Bronchial epithelial cell (primary cell): ENCODE results near the gene TRIM77. TPM values are rescaled to one million over a fixed set of nuclear protein-coding genes. Genes with fewer than 3 reads are reported as not detected.
A peak's percentile ranks its signal among the peaks of the same experiment; 100 is the strongest.
"Not testable (repeated sequence)": the region's sequence is repeated elsewhere in the genome, so short reads cannot be mapped to it uniquely, and the experiment has no call there.

Experiments used
- DNase-seq: peaks from one replicate; pipeline ENCODE4 v3.0.0-alpha.2; 2010; ENCODE audit warnings: low read depth
- FAIRE-seq: peaks from 2 replicates; lab custom pipeline; 2011; peaks lifted over from hg19 to GRCh38; lab: Jason Lieb, UNC
- H3K27me3 ChIP-seq: 2 replicates; pipeline ENCODE4 v1.5.1; 2011; ENCODE audit warnings: low read length; ENCODE audit not compliant: control insufficient read depth, insufficient read depth
- H3K36me3 ChIP-seq: 2 replicates; pipeline ENCODE4 v1.5.1; 2011; ENCODE audit warnings: low read length; ENCODE audit not compliant: control insufficient read depth, insufficient read depth
- H3K4me3 ChIP-seq: 2 replicates; pipeline ENCODE4 v1.5.1; 2011; ENCODE audit warnings: mild to moderate bottlenecking, low read depth, low read length, control low read depth
- total RNA-seq: library from RNA; depleted of rRNA; stranded (reverse); fragments of >200 nt; gene quantifications from 2 replicates; pipeline ENCODE4 v1.2.1, GENCODE V29; 2014
- TF ChIP-seq, protein P1 (sequence below): IDR thresholded peaks from 2 replicates; pipeline ENCODE4 v1.5.1; 2011; ENCODE audit warnings: mild to moderate bottlenecking, moderate library complexity, low read length, control low read depth, inconsistent platforms; ENCODE audit not compliant: insufficient read depth, severe bottlenecking

Gene TRIM77
- total RNA-seq = not detected in 2 replicates

- not testable (repeated sequence) for H3K4me3 ChIP-seq
- peak; percentile 92 for FAIRE-seq
These were observed at the start of gene TRIM77 for GRCh38 chr11:89709999-89710398. TRIM77 (plus strand) TSS chr11:89710299; CDS start chr11:89710299, 0 bp downstream.

DNA sequence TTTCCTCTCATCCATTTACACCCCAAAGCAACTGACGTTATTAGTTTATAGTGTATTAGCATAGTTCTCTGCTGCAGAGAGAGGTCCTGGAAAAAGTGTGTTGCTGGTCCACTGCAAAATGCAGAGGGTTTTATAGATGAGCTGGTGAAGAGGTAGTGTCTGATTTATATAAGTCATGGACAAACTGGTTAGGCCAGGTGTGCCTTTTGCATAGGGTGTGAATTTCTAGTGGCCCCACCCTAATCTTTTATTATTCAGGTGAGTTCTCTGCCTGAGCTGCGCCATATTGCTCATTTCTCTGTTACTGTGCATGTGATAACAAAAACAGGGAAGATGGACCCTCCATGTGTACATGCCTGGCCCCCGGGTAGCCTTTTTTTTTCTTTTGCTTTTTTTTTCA, 43.1 kb upstream of the TRIM77 start:
- Histone ChIP-seq H3K4me3 (no peak overlapping the region), H3K27me3 (no peaks in the 10 kb centered on the region), H3K36me3 (no peaks in the 10 kb centered on the region)
- FAIRE-seq (no peak), DNase-seq (peak; percentile 22)
- TF ChIP-seq, protein P1, sequence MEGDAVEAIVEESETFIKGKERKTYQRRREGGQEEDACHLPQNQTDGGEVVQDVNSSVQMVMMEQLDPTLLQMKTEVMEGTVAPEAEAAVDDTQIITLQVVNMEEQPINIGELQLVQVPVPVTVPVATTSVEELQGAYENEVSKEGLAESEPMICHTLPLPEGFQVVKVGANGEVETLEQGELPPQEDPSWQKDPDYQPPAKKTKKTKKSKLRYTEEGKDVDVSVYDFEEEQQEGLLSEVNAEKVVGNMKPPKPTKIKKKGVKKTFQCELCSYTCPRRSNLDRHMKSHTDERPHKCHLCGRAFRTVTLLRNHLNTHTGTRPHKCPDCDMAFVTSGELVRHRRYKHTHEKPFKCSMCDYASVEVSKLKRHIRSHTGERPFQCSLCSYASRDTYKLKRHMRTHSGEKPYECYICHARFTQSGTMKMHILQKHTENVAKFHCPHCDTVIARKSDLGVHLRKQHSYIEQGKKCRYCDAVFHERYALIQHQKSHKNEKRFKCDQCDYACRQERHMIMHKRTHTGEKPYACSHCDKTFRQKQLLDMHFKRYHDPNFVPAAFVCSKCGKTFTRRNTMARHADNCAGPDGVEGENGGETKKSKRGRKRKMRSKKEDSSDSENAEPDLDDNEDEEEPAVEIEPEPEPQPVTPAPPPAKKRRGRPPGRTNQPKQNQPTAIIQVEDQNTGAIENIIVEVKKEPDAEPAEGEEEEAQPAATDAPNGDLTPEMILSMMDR = no peak

More at GRCh38 chr11:89709999-89710398, at the start of gene TRIM77:
- not testable (repeated sequence) for H3K27me3 ChIP-seq, H3K36me3 ChIP-seq, DNase-seq

- FAIRE-seq, DNase-seq, H3K27me3 ChIP-seq, H3K36me3 ChIP-seq, H3K4me3 ChIP-seq: not testable (repeated sequence)
These were observed 41.9 kb upstream of the TRIM77 start for GRCh38 chr11:89668158-89668557.

- not testable (repeated sequence) for H3K27me3 ChIP-seq, H3K4me3 ChIP-seq, DNase-seq, H3K36me3 ChIP-seq, FAIRE-seq
These were observed 40.5 kb upstream of the TRIM77 start for GRCh38 chr11:89669586-89669985.

DNA sequence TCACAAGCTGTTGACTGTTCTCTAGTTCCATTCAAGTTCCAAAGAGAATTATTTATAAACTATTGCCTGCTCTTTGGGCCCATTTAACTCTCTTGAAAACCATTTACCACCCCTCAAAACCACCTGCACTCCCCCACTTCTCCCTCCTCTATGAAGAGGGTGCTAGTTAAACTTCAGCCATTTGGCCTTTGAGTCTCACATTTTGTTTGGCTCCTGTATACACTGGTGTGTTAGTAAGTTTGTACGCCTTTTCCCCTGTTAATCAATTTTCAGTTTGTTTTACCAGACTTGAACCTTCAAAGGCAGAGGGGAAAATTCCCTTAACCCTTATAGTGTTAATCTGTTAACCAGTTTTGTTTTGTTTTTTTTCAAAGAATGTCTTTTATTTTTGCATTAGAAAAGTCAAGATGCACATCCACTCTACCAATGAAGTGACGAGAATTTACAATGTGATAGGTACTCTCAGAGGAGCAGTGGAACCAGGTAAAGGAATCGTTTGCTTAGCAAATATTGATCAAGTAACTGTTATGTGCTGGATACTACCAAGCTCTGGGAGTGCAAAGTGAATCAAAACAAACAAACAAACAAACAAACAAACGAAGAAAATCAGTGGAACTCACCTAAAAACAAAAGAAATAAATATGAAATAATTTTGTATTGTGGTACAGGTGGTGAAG, 40.0 kb upstream of the TRIM77 start:
- not testable (repeated sequence) for H3K27me3 ChIP-seq, H3K4me3 ChIP-seq, H3K36me3 ChIP-seq, DNase-seq
- FAIRE-seq = peak; percentile 58

DNA sequence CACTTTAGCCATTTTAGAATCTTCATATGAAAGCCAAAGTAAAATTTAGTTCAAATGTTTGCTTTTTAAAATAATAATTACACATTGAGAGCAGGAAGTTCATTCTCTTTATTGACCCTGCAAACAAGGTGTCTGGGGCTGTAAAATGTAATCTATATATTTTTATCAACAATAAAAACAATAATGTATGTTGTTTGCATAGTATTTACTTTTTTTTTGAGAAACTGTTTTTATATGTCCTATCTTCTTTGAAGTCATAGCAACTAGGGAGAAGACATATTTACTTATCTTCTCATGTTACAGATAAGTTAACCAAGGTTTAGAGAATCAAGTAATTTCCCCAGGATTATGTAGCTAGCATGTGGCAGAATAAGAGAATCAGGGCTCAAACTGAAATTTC, 37.6 kb upstream of the TRIM77 start:
- not testable (repeated sequence) for H3K27me3 ChIP-seq, H3K36me3 ChIP-seq, DNase-seq, H3K4me3 ChIP-seq, FAIRE-seq

DNA sequence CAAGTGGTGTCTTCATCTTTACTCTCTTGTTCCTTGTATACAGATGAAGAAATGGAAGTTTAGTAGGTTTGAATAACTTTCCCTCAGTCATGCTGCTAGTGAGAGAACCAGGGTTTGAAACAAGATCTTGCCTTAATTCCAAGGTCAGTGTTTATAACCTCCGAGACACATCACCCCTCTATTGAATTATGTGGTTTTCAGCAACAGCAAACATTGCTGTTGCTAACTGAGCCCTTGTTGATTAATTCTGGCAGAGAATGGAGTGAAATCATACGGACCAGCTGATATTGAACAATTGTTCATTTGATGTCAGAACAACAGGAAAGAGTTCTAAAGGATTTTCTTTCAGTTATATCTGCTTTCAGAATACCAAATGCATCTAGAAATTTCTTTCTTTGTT, 36.7 kb upstream of the TRIM77 start:
- not testable (repeated sequence) for H3K4me3 ChIP-seq, DNase-seq, H3K27me3 ChIP-seq, H3K36me3 ChIP-seq, FAIRE-seq

GRCh38 chr11:89675383-89675782, 34.7 kb upstream of the TRIM77 start:
- not testable (repeated sequence) for H3K27me3 ChIP-seq, H3K4me3 ChIP-seq, H3K36me3 ChIP-seq, FAIRE-seq
- DNase-seq = peak; percentile 1

GRCh38 chr11:89675948-89676347, 34.2 kb upstream of the TRIM77 start:
- H3K27me3 ChIP-seq, FAIRE-seq, DNase-seq, H3K36me3 ChIP-seq, H3K4me3 ChIP-seq: not testable (repeated sequence)

GRCh38 chr11:89707080-89707479, 3.0 kb upstream of the TRIM77 start:
- FAIRE-seq = peak; percentile 7
- H3K36me3 ChIP-seq, H3K4me3 ChIP-seq, H3K27me3 ChIP-seq, DNase-seq: not testable (repeated sequence)

GRCh38 chr11:89724866-89725498, 14.9 kb downstream of the TRIM77 start:
- not testable (repeated sequence) for H3K27me3 ChIP-seq, H3K36me3 ChIP-seq, H3K4me3 ChIP-seq, FAIRE-seq, DNase-seq

GRCh38 chr11:89730215-89730614, 20.1 kb downstream of the TRIM77 start:
- FAIRE-seq, H3K36me3 ChIP-seq, DNase-seq, H3K4me3 ChIP-seq, H3K27me3 ChIP-seq: not testable (repeated sequence)
